ENCODE results near the gene DNAJB7.

DNA sequence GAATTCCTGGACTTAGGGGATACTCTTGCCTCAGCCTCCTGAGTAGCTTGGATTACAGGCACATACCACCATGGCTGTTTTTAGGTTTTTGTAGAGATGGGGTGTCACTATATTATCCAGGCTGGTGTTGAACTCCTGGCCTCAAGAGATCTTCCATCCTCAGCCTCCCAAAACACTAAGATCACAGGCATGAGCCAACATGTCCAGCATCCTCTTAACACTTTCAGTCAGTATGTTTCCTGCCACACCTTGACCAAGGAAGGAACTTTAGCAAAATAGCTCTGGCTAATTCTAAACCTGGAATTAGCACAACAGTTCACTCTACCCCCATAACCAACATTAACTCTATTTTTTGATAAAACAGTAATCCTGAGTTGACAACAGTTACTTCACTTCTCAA, 27.2 kb upstream of the DNAJB7 start:
- TF ChIP-seq POLR2A (IDR thresholded peaks at IDR 0.05), result no peak
- TF ChIP-seq, protein P1, sequence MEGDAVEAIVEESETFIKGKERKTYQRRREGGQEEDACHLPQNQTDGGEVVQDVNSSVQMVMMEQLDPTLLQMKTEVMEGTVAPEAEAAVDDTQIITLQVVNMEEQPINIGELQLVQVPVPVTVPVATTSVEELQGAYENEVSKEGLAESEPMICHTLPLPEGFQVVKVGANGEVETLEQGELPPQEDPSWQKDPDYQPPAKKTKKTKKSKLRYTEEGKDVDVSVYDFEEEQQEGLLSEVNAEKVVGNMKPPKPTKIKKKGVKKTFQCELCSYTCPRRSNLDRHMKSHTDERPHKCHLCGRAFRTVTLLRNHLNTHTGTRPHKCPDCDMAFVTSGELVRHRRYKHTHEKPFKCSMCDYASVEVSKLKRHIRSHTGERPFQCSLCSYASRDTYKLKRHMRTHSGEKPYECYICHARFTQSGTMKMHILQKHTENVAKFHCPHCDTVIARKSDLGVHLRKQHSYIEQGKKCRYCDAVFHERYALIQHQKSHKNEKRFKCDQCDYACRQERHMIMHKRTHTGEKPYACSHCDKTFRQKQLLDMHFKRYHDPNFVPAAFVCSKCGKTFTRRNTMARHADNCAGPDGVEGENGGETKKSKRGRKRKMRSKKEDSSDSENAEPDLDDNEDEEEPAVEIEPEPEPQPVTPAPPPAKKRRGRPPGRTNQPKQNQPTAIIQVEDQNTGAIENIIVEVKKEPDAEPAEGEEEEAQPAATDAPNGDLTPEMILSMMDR (IDR thresholded peaks at IDR 0.05 in 4 of 5, conservative IDR thresholded peaks at IDR 0.05 in 1 of 5), result no peak
